EH (cell line): ENCODE data around the gene TRAPPC6A.
A peak's percentile ranks its signal among the peaks of the same experiment; 100 is the strongest.

Experiments used
- DNase-seq: peaks from one replicate; pipeline ENCODE4 v3.0.0-alpha.2; 2015; ENCODE audit warnings: low read depth

Gene TRAPPC6A

DNA sequence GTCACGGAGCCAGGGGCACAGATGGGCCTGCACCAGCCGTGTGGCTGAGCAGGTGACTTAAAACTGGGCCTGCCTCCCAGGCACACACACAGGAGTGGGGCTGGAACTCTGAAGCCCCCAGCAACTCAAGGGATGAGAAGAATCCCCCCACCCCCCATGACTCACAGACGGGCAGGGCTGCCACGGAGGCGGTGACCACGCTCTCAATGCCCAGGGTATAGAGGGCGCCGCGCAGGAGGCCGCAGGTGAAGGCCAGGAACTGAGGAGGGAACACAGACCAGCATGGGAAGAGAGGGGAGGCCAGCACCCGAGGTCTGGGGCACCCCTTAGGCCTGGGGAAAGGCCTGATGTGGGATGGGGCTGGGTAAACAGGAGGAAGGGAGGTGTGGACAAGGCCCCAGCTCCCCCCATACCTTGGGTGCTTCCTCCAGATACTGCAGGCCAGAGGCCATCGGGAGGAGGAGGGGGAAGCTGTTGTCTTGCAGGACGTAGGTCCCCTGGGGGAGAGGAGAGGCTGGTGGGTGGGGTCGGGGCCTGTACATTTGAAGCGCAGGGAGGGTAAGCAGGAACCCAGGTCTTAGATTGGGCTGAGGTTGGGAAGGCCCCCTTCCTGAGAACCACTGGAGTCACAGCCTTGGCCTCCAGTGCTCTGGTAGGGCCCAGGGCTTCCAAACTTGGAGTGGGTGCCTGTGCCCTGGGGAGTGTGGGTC is 14.1 kb downstream of the TRAPPC6A start:
- no peak for DNase-seq

- no peak for DNase-seq
Observed at GRCh38 chr19:45163156-45163555, 14.9 kb downstream of the TRAPPC6A start.

- DNase-seq = no peak
Observed at GRCh38 chr19:45162608-45163143, 15.4 kb downstream of the TRAPPC6A start.

GRCh38 chr19:45161738-45162607 is 16.1 kb downstream of the TRAPPC6A start:
- peak; percentile 40 for DNase-seq

DNA sequence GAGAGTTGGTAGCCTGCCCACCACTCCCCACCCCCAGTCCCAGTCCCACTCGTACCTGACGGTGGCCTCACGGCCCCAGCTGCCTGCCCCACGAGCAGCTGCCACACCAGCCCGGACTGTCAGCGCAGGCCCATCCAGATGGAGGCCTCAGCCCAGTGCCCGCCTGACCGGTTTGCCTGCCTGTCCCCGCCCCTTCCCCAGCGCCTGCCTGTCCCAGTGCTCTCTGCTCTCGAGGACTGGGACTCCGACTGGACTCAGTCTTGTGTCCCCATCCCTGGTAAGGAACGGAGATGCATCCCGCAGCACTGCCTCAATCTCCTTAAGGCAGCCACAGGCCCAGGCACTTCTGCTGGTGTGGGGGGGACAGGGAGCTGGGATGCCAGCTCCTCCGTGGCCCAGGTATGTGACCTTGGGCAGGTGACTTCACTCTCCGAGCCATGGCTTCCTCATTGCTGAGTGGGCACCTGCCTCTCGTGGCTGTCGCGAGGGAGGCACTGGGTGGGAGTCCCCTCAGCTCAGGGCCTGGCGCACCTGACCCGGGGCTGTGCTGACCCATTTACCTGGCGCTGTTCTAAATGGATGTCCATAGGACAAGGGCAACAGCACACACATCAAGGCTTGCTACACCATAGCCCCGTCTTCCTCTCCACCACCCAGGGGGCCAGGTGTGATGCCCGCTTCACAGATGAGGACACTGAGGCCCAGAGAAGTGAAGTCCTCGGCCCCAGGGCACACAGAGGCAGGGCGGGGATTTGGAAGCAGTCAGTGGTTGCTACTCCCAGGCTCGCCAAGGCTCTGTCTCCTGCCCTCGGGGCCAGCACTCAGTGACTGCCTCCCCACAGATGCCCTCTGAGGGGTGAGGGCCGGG is 16.9 kb downstream of the TRAPPC6A start, which contains the start of gene NKPD1:
Gene NKPD1, minus strand, starts transcription at position 113 of the 868 bp plus-strand sequence. CDS start 832 bp downstream, outside the sequence.
- no peak for DNase-seq

DNA sequence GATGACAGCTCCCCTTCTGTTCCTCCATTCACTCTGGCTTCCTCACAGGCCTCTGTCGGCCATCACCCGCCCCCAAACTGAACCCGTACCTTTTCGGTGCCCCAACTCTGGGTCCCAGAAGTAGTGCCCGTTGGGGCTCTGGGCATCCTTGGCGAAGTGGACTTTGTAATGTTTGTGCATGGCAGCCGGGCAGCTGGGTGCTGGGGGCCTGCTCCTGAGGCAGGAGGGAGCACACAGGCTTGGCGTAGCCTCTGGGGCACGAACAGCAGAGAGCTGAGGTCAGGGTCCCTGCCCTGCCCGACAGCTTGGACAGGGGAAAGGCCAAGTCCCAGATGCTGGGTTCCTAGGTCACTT is 18.1 kb downstream of the TRAPPC6A start:
- no peak for DNase-seq

- DNase-seq = no peak
Observed at GRCh38 chr19:45159210-45159970, 18.6 kb downstream of the TRAPPC6A start.

DNA sequence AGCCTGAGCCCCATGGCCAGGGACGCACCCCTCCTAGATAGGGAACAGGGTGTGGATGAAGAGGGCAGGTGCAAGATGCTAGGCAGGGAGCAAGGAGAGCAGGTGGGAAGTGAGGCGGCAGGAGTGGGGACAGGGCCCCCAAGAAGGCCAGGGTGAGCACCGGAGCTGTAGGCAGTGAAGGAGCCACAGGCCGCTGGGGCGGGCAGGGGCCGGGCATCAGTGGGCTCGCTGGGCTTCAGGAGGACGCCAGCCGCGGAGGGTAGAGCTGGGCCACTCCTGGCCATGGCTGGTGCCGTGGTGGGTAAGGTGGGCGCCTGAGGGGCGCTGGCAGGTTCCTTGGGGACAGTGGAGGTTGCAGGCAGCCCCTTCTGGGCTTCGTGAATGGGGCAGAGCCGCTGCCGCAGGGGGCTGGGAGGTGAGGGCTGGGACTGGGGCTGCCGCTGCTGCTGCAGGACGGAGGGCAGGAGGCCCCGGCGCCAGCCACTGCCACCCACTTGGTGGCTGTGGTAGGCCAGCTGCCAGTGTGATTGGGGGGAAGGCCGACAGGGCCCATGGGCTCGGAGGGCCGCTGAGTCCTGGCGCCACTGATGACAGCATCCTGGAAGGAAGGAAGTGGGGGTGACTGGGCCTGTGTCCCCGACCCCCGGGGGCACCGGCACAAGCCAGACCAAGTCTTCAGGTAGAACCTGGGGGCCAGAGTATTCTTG is 19.4 kb downstream of the TRAPPC6A start:
- no peak for DNase-seq

- no peak for DNase-seq
Observed at GRCh38 chr19:45156751-45157150, 21.3 kb downstream of the TRAPPC6A start.

- DNase-seq = no peak
Observed at GRCh38 chr19:45156011-45156630, 21.9 kb downstream of the TRAPPC6A start.

DNA sequence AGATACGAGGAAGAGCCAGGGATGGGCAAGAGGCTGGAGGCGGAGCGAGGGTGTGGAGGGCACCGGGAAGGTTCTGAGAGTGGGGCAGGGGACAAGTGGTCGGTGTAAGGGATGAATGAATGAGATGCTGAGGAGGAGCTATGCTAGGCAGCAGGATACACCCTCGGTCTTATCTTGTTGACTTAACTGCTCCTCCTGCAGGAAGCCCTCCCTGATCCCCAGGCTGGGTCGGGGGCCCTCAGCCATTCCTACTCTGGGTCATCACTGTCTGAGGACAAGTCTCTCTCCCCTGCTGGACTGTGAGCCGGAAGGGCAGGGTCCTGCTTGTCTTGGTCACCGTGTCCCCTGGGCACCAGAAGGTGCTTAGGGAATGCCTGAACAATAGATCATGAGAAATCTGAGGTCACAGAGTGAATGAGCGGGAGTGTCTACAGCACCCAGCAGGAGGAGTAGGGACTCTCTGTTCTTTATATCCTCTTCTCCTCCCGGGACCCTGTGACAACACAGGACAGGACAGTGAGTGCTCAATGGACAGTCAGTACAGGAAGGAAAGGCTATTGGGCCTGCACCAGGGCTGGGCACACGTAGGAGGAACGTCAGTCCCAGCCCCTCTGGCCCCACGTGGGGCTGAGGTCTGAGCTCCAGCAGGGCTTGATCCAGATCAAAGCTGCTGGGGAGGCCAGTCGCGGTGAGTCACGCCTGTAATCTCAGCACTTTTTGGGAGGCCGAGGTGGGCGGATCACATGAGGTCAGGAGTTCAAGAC is 23.8 kb downstream of the TRAPPC6A start:
- peak; percentile 68 for DNase-seq

- DNase-seq = peak; percentile 38
Observed at GRCh38 chr19:45153339-45154063, 24.5 kb downstream of the TRAPPC6A start.

- DNase-seq = peak; percentile 43
Observed at GRCh38 chr19:45152504-45153338, 25.3 kb downstream of the TRAPPC6A start.

- DNase-seq = no peak
Observed at GRCh38 chr19:45151821-45152503, 26.1 kb downstream of the TRAPPC6A start.

- DNase-seq = no peak
Observed at GRCh38 chr19:45151320-45151719, 26.7 kb downstream of the TRAPPC6A start.

GRCh38 chr19:45150751-45151281 is 27.2 kb downstream of the TRAPPC6A start:
- DNase-seq = no peak

GRCh38 chr19:45150180-45150579 is 27.9 kb downstream of the TRAPPC6A start:
- no peak for DNase-seq
